VCaP (cell line): Measurements from ENCODE around the gene SLC35B2.

Experiments used
- H3K27ac ChIP-seq: fragments of 450-650 bp; 2 replicates; pipeline ENCODE4 v1.5.1; 2017
- TF ChIP-seq, protein P1 (sequence below): fragments of 450-650 bp; conservative IDR thresholded peaks from 2 replicates; pipeline ENCODE4 v1.5.1; 2017; ENCODE audit warnings: mild to moderate bottlenecking, moderate library complexity

Gene SLC35B2

DNA sequence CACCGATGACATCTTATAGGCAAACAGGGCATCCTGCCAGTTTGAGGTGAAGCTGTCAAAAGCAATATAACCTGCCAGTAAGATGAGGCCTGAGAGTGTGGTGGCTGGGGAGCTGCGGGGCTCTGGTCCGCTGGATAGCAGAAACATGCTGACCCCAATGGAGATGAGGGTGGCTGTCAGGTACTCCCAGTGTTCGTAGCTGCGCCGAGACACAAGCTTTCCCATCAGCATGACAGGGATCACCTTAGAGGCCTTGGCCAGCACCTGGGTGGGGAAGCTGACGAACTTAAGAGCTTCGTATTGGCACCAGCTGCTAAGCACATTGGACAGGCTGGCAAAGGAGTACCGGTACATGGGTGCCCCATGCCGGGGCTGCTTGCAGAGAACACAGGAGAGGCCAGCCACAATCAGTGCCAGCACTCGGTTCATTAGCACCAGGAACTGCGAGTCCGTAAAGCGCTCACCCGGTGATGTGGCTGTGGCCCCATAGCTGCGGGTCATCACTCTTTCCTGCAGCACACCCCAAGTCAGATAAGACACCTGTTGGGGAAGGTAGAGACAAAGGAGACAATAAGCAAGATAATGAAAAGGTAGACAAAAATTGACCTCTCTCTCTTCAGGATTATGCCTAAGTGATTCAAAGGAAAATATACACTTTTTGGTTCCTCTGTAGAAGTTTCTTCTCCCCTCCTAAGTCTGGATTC lies 2.1 kb downstream of the SLC35B2 start:
- H3K27ac ChIP-seq, result peak overlapping the region; percentile 95

DNA sequence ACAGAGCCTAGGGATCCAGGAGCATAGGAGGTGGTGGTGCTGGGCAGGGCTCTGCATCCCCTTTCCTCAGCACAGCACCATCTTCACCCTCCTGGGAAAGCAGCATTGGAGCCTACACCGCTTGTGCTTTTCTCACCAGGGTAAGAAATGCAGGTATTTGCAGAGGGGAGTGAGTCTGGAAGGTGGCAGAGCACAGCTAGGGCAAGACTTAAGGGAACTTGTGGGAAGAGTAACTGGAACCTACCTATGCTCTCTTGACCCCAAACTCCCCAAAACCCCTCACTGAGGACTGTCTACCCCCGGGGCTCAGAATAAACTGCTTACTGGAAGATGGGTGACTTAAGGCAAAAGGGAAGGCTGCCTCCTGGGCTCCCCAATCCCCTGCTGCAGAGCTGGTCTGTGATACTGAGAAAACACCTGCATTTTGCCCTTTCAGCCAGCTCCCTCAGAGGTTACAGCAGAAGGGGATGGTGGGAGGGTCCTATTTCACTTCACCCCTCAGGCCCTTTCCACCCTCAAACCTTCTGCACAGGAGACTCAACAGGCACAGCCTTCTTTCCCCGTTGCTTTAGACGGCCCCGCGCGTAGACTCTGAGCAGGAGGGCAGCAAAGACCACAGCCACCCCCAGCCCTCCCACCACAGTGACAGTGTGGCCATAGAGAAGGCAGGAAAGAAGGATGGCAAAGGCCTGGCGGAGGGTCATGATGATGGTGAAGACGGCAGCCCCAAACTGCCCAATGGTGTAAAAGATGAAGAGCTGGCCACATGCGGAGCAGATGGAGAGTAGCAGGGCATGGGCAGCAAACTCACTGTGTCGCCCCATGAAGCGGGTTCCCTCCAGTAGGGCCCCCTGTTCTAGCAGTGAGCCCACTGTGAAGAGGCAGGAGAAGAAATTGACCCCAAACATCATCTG lies 2.9 kb downstream of the SLC35B2 start:
- H3K27ac ChIP-seq, result peak overlapping the region; percentile 13; the same call in 1 of the 2 replicates
- TF ChIP-seq, protein P1, sequence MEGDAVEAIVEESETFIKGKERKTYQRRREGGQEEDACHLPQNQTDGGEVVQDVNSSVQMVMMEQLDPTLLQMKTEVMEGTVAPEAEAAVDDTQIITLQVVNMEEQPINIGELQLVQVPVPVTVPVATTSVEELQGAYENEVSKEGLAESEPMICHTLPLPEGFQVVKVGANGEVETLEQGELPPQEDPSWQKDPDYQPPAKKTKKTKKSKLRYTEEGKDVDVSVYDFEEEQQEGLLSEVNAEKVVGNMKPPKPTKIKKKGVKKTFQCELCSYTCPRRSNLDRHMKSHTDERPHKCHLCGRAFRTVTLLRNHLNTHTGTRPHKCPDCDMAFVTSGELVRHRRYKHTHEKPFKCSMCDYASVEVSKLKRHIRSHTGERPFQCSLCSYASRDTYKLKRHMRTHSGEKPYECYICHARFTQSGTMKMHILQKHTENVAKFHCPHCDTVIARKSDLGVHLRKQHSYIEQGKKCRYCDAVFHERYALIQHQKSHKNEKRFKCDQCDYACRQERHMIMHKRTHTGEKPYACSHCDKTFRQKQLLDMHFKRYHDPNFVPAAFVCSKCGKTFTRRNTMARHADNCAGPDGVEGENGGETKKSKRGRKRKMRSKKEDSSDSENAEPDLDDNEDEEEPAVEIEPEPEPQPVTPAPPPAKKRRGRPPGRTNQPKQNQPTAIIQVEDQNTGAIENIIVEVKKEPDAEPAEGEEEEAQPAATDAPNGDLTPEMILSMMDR, result no peak

More for the DNA sequence above, 2.1 kb downstream of the SLC35B2 start:
- TF ChIP-seq, protein P1, result no peak

DNA sequence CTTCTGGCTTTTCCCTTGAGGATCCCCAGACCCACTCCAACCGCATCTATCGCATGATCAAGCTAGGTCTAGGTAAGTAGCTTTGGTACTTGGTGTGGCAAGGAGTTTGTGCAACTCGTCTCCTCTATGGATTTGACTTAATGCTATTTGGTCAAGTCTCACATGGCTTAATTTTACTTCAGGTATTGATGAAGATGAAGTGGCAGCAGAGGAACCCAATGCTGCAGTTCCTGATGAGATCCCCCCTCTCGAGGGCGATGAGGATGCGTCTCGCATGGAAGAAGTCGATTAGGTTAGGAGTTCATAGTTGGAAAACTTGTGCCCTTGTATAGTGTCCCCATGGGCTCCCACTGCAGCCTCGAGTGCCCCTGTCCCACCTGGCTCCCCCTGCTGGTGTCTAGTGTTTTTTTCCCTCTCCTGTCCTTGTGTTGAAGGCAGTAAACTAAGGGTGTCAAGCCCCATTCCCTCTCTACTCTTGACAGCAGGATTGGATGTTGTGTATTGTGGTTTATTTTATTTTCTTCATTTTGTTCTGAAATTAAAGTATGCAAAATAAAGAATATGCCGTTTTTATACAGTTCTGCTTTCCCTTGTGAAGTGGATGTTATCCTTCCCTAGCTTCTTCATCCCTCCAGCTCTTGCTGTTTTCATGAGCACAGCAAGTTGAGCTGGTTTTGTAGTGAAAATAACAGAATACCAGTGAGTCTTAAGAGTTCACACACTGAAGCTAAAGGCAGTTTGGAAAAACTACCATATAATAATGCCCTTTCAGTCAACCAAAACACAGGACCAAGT lies 3.8 kb downstream of the SLC35B2 start:
- TF ChIP-seq, protein P1, result peak; percentile 82
- H3K27ac ChIP-seq, result peak overlapping the region; percentile 32; the same call in 1 of the 2 replicates

DNA sequence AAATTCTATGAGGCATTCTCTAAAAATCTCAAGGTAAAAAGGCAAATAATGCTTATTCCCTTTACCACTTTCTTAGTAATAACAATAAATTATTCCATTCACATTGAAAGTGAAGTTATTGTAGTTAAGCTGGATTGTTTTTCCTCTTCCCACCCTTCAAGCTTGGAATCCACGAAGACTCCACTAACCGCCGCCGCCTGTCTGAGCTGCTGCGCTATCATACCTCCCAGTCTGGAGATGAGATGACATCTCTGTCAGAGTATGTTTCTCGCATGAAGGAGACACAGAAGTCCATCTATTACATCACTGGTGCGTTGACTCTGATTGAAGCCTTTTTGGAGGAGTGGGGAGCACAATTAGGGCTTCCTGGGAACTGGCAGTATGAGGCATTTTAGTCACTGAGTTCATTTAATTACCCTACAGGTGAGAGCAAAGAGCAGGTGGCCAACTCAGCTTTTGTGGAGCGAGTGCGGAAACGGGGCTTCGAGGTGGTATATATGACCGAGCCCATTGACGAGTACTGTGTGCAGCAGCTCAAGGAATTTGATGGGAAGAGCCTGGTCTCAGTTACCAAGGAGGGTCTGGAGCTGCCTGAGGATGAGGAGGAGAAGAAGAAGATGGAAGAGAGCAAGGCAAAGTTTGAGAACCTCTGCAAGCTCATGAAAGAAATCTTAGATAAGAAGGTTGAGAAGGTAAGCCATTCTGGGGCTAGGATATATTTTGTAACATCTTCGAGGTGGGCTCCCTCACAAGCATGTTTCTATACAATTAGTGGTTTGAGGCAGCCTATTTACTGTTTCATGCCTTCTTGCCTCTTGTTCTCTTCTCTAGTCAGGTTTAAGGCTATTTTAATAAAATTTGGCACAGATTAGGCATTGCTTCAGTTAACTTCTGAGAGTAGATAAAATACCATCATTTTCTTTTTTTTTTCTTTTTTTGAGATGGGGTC lies 5.5 kb downstream of the SLC35B2 start:
- H3K27ac ChIP-seq, result peak overlapping the region; percentile 32
- TF ChIP-seq, protein P1, result no peak

DNA sequence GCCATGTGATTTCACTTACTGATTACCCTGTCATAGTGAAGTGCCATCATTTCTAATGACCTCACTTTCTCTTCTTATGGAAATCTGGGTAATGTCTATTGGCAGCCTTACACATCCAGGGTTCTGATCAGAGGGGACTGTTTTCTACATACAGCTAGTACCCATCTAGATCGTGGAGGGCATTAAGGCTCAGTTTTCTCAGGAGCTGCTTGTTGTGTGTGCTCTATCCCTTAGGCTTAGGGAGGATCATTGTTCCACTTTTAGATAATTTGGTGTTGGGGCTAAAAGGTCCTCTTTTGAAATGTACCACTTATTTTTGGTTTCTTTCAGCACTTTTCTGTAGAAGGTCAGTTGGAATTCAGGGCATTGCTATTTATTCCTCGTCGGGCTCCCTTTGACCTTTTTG lies 6.6 kb downstream of the SLC35B2 start:
- peak overlapping the region; percentile 32 for H3K27ac ChIP-seq
- TF ChIP-seq, protein P1, result no peak

DNA sequence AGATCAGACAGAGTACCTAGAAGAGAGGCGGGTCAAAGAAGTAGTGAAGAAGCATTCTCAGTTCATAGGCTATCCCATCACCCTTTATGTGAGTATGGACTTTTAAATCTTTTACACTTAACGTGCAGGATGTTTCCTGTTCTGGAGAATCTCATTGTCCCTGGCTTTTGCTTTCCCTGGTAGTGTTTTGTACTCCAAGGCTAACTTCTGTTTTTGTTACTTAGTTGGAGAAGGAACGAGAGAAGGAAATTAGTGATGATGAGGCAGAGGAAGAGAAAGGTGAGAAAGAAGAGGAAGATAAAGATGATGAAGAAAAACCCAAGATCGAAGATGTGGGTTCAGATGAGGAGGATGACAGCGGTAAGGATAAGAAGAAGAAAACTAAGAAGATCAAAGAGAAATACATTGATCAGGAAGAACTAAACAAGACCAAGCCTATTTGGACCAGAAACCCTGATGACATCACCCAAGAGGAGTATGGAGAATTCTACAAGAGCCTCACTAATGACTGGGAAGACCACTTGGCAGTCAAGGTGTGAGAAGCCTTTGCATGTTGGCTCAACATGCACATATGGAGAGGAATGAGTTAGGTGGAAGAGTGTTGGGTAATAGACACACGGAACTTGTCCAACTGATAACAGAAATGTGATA lies 7.1 kb downstream of the SLC35B2 start:
- TF ChIP-seq, protein P1, result no peak
- H3K27ac ChIP-seq, result peak overlapping the region; percentile 32
